GM13976 (cell line): ENCODE measurements around the gene ROBO4.

Experiments
- DNase-seq: peaks from one replicate; pipeline ENCODE4 v3.0.0; 2012; ENCODE audit warnings: low spot score
- CTCF ChIP-seq: IDR thresholded peaks from 2 replicates; pipeline ENCODE4 v1.5.1; 2012; ENCODE audit warnings: borderline replicate concordance, mild to moderate bottlenecking; ENCODE audit not compliant: insufficient read depth; ENCODE audit errors: extremely low read depth, missing control alignments, control extremely low read depth
- in situ Hi-C: fragments of 300-500 bp; cut with MboI; formaldehyde crosslinking; loops from one replicate; pipeline ENCODE4 v1.12.0; 2022; ENCODE audit warnings: low sequenced_read_pairs, mixed read lengths, inconsistent platforms; ENCODE audit not compliant: unreplicated experiment

Gene ROBO4

GRCh38 chr11:124835918-124836317, 61.7 kb downstream of the ROBO4 start:
- no peak for TF ChIP-seq CTCF
- in situ Hi-C loops = loop anchor here (10.0 kb wide), 1 partner anchor 171 kb away; no protein-coding TSS in a partner anchor

GRCh38 chr11:124834526-124835180, 63.0 kb downstream of the ROBO4 start:
- TF ChIP-seq CTCF = no peak
- no peak for DNase-seq
- in situ Hi-C loops = loop anchor here (10.0 kb wide), 1 partner anchor 170 kb away; no protein-coding TSS in a partner anchor

More at GRCh38 chr11:124835918-124836317, 61.7 kb downstream of the ROBO4 start:
- DNase-seq = no peak
